ENCODE results near the gene NCOA5.

NCOA5 gene

GRCh38 chr20:46056970-46057855 is 32.5 kb downstream of the NCOA5 start:
- Histone ChIP-seq H3K79me2 (no peaks in the 10 kb centered on the region), H3K9me3 (ENCODE audit: control insufficient read depth, low read length) (no peaks in the 10 kb centered on the region), H3K36me3 (ENCODE audit: control insufficient read depth, insufficient read depth, low read length) (no peaks in the 10 kb centered on the region), H3K4me3 (ENCODE audit: low read depth, low read length) (no peak overlapping the region), H3K27me3 (ENCODE audit: control insufficient read depth, insufficient read depth, low read length) (no peaks in the 10 kb centered on the region), H3K9ac (no peak overlapping the region), H3K27ac (no peak overlapping the region), H2AFZ (no peak overlapping the region), H3K4me1 (no peaks in the 10 kb centered on the region), H3K4me2 (ENCODE audit: low read length) (no peak overlapping the region)
- TF ChIP-seq CTCF (IDR thresholded peaks at IDR 0.05), result no peak

- H3K27ac ChIP-seq, result no peak overlapping the region
- no peaks in the 10 kb centered on the region for H3K9me3 ChIP-seq (ENCODE audit: control insufficient read depth, low read length)
- no peak for TF ChIP-seq CTCF (IDR thresholded peaks at IDR 0.05)
- no peak overlapping the region for H3K9ac ChIP-seq
- no peak overlapping the region for H3K4me3 ChIP-seq (ENCODE audit: low read depth, low read length)
- H3K79me2 ChIP-seq, result no peaks in the 10 kb centered on the region
- no peaks in the 10 kb centered on the region for H3K4me1 ChIP-seq
- no peaks in the 10 kb centered on the region for H3K27me3 ChIP-seq (ENCODE audit: control insufficient read depth, insufficient read depth, low read length)
- no peaks in the 10 kb centered on the region for H3K36me3 ChIP-seq (ENCODE audit: control insufficient read depth, insufficient read depth, low read length)
- no peak overlapping the region for H2AFZ ChIP-seq
- H3K4me2 ChIP-seq (ENCODE audit: low read length), result no peak overlapping the region
Measured at GRCh38 chr20:46056027-46056833, 33.5 kb downstream of the NCOA5 start.

- Histone ChIP-seq H3K36me3 (ENCODE audit: control insufficient read depth, insufficient read depth, low read length) (no peaks in the 10 kb centered on the region), H3K27ac (no peak overlapping the region), H3K4me1 (no peaks in the 10 kb centered on the region), H2AFZ (no peak overlapping the region), H3K79me2 (no peaks in the 10 kb centered on the region), H3K9ac (no peak overlapping the region), H3K4me3 (ENCODE audit: low read depth, low read length) (no peak overlapping the region), H3K4me2 (ENCODE audit: low read length) (no peak overlapping the region), H3K27me3 (ENCODE audit: control insufficient read depth, insufficient read depth, low read length) (no peaks in the 10 kb centered on the region), H3K9me3 (ENCODE audit: control insufficient read depth, low read length) (no peaks in the 10 kb centered on the region)
- no peak for TF ChIP-seq CTCF (IDR thresholded peaks at IDR 0.05)
Measured at GRCh38 chr20:46055269-46055668, 34.5 kb downstream of the NCOA5 start.

GRCh38 chr20:46054606-46055005 is 35.2 kb downstream of the NCOA5 start:
- Histone ChIP-seq H3K4me3 (ENCODE audit: low read depth, low read length) (no peak overlapping the region), H3K27me3 (ENCODE audit: control insufficient read depth, insufficient read depth, low read length) (no peaks in the 10 kb centered on the region), H2AFZ (no peak overlapping the region), H3K27ac (no peak overlapping the region), H3K79me2 (no peaks in the 10 kb centered on the region), H3K9me3 (ENCODE audit: control insufficient read depth, low read length) (no peaks in the 10 kb centered on the region), H3K4me2 (ENCODE audit: low read length) (no peak overlapping the region), H3K4me1 (no peaks in the 10 kb centered on the region), H3K9ac (no peak overlapping the region), H3K36me3 (ENCODE audit: control insufficient read depth, insufficient read depth, low read length) (no peaks in the 10 kb centered on the region)
- TF ChIP-seq CTCF (IDR thresholded peaks at IDR 0.05), result no peak

All from parathyroid adenoma (tissue), 2 donors.